BE2C (cell line): ENCODE results near the gene ZNF566.

Source experiments
- DNase-seq: peaks from one replicate; pipeline ENCODE4 v3.0.0-alpha.2; 2020
- H3K27me3 ChIP-seq: fragments of 250-450 bp; sonication (Bioruptor Pico); 2 replicates; pipeline ENCODE4 v1.5.1; 2020; ENCODE audit warnings: mild to moderate bottlenecking
- H3K36me3 ChIP-seq: fragments of 250-450 bp; sonication (Bioruptor Pico); 2 replicates; pipeline ENCODE4 v1.5.1; 2020; ENCODE audit warnings: mild to moderate bottlenecking
- H3K4me1 ChIP-seq: fragments of 250-450 bp; sonication (Bioruptor Pico); 2 replicates; pipeline ENCODE4 v1.5.1; 2020
- H3K4me3 ChIP-seq: 2 replicates; pipeline ENCODE4 v1.5.1; 2011; ENCODE audit warnings: low read depth, low read length
- H3K9me3 ChIP-seq: fragments of 250-450 bp; sonication (Bioruptor Pico); 2 replicates; pipeline ENCODE4 v1.5.1; 2020
- TF ChIP-seq, protein P1 (sequence below): IDR thresholded peaks from 2 replicates; pipeline ENCODE4 v1.5.1; 2012; ENCODE audit warnings: mild to moderate bottlenecking, low read depth, low read length

Gene ZNF566

DNA sequence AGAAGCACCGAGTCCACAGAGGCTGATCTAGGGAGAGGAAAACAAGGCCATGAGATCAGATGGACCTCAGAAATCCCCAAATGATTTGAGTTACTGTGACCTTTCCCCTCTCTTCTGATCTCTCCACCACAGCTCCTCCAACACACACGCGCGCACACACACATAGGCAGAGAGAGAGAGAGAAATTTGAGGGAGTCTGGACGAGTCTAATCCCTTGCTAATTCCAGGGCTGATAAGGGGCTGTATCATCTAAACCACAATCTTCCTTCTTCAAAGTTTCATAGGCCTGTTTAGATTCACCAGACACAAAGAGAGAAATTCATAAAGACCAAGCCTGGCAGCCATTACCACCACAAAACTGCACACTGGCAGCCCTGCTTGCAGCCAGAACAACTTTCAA, 79.5 kb downstream of the ZNF566 start:
- Histone ChIP-seq H3K27me3 (no peaks in the 10 kb centered on the region), H3K4me1 (no peaks in the 10 kb centered on the region), H3K4me3 (no peak overlapping the region), H3K36me3 (peaks cover 24% of the 10 kb centered on the region), H3K9me3 (no peaks in the 10 kb centered on the region)
- TF ChIP-seq, protein P1, sequence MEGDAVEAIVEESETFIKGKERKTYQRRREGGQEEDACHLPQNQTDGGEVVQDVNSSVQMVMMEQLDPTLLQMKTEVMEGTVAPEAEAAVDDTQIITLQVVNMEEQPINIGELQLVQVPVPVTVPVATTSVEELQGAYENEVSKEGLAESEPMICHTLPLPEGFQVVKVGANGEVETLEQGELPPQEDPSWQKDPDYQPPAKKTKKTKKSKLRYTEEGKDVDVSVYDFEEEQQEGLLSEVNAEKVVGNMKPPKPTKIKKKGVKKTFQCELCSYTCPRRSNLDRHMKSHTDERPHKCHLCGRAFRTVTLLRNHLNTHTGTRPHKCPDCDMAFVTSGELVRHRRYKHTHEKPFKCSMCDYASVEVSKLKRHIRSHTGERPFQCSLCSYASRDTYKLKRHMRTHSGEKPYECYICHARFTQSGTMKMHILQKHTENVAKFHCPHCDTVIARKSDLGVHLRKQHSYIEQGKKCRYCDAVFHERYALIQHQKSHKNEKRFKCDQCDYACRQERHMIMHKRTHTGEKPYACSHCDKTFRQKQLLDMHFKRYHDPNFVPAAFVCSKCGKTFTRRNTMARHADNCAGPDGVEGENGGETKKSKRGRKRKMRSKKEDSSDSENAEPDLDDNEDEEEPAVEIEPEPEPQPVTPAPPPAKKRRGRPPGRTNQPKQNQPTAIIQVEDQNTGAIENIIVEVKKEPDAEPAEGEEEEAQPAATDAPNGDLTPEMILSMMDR = no peak
- DNase-seq = no peak

DNA sequence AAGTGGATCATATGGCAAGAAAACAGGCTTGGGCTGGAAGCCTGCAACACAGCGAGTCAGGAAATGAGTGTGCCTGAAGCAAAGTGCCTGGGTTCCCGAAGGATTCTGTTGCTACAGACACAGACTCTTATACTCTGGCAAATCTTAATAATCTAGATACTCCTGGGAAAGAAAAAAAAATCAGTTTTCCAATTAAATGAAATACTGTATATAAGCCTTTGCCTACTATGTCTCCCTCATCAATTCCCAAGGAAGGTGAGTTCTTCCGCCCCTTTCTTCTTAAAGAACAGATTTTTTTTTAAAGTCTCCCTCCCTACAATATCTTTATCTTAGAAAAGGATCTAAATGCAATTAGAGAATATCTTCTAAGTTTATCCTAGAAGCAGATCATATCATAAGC, 81.3 kb downstream of the ZNF566 start:
- peaks cover 35% of the 10 kb centered on the region for H3K36me3 ChIP-seq

GRCh38 chr19:36404498-36404897, 84.9 kb downstream of the ZNF566 start:
- H3K4me3 ChIP-seq = no peak overlapping the region
- no peak for DNase-seq
- H3K27me3 ChIP-seq = no peaks in the 10 kb centered on the region
- peaks cover 37% of the 10 kb centered on the region for H3K36me3 ChIP-seq
- no peaks in the 10 kb centered on the region for H3K9me3 ChIP-seq
- TF ChIP-seq, protein P1 = no peak
- no peaks in the 10 kb centered on the region for H3K4me1 ChIP-seq

More for the DNA sequence above, 81.3 kb downstream of the ZNF566 start:
- no peak for DNase-seq
- TF ChIP-seq, protein P1 = no peak
- H3K27me3 ChIP-seq = no peaks in the 10 kb centered on the region
- H3K4me1 ChIP-seq = no peaks in the 10 kb centered on the region
- no peaks in the 10 kb centered on the region for H3K9me3 ChIP-seq
- no peak overlapping the region for H3K4me3 ChIP-seq

GRCh38 chr19:36401475-36401874, 87.9 kb downstream of the ZNF566 start:
- Histone ChIP-seq H3K36me3 (peaks cover 30% of the 10 kb centered on the region), H3K4me1 (no peaks in the 10 kb centered on the region), H3K27me3 (no peaks in the 10 kb centered on the region), H3K9me3 (no peaks in the 10 kb centered on the region), H3K4me3 (no peak overlapping the region)
- DNase-seq = no peak
- TF ChIP-seq, protein P1 = no peak

GRCh38 chr19:36398571-36398970, 90.8 kb downstream of the ZNF566 start:
- peaks cover 3% of the 10 kb centered on the region; the same call in 1 of the 2 replicates for H3K9me3 ChIP-seq
- DNase-seq = no peak
- no peaks in the 10 kb centered on the region for H3K4me1 ChIP-seq
- H3K4me3 ChIP-seq = no peak overlapping the region
- peaks cover 30% of the 10 kb centered on the region for H3K36me3 ChIP-seq
- TF ChIP-seq, protein P1 = no peak
- no peaks in the 10 kb centered on the region for H3K27me3 ChIP-seq
